BLaER1 treated with 17β-estradiol and CSF1 and Interleukin-3, amounts not matched to agents 10 nM and 100 nM (cell line): Measurements from ENCODE around the gene CD3D.
A peak's percentile ranks its signal among the peaks of the same experiment; 100 is the strongest.

Experiments
- H3K27ac ChIP-seq, 11 experiments: shearing (Covaris generic); formaldehyde crosslinking; 2 replicates each; pipeline ENCODE4 v1.8.1; 2022
- H3K27me3 ChIP-seq, 11 experiments: shearing (Covaris generic); formaldehyde crosslinking; 2 replicates each; pipeline ENCODE4 v1.8.1; 2022
- H3K36me3 ChIP-seq, 11 experiments: shearing (Covaris generic); formaldehyde crosslinking; 2 replicates each; pipeline ENCODE4 v1.8.1; 2022
- H3K4me1 ChIP-seq, 10 experiments: shearing (Covaris generic); formaldehyde crosslinking; 2 replicates each; pipeline ENCODE4 v1.8.1; 2022
- H3K4me2 ChIP-seq, 11 experiments: shearing (Covaris generic); formaldehyde crosslinking; 2 replicates each; pipeline ENCODE4 v1.8.1; 2022
- H3K4me3 ChIP-seq, 10 experiments: shearing (Covaris generic); formaldehyde crosslinking; 2 replicates each; pipeline ENCODE4 v1.8.1; 2022
- H3K9ac ChIP-seq, 11 experiments: shearing (Covaris generic); formaldehyde crosslinking; 2 replicates each; pipeline ENCODE4 v1.8.1; 2022
- H3K9me3 ChIP-seq, 11 experiments: shearing (Covaris generic); formaldehyde crosslinking; replicated peaks in 1 of 11; 2 replicates each; pipeline ENCODE4 v1.8.1; 2022
- H4K20me1 ChIP-seq, 11 experiments: shearing (Covaris generic); formaldehyde crosslinking; 2 replicates each; pipeline ENCODE4 v1.8.1; 2022
- Cebpa-rat ChIP-seq, 11 experiments: shearing (Covaris generic); IDR thresholded peaks; 2 replicates each; pipeline ENCODE4 v1.8.1; 2022

CD3D gene

DNA sequence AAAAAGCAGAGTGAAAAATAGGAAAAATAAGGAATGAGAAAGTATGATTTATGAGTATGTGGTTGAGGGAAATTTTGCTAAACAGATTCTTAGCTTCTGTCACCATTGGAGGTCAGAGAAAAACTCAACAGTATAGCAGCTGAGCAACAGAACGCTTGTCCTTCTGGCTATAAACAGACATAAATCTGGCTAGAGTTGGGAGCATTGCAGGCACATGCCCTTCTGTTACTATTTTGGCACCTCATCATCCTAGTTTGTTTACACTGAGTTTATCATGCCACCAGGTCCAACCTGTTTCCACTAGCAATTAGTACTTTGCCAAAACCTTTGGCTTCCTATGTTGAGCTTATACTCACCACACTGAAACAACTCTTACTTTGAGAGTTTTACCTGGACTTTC is 23.8 kb upstream of the CD3D start:
- H3K4me2 ChIP-seq = no peak overlapping the region
- H3K36me3 ChIP-seq = peaks cover 69 to 88% (median 81%) of the 10 kb centered on the region in 11 experiments
- H4K20me1 ChIP-seq = peaks cover 0 to 42% (median 23%) of the 10 kb centered on the region in 11 experiments; a peak in 11 of 22 replicates
- H3K4me3 ChIP-seq = no peak overlapping the region
- H3K9ac ChIP-seq = no peak overlapping the region
- H3K4me1 ChIP-seq = peaks cover 0 to 15% (median 2%) of the 10 kb centered on the region in 10 experiments; a peak in 13 of 20 replicates
- H3K9me3 ChIP-seq = no peaks in the 10 kb centered on the region
- no peaks in the 10 kb centered on the region for H3K27me3 ChIP-seq
- H3K27ac ChIP-seq = no peak overlapping the region
- no peak for TF ChIP-seq Cebpa-rat (IDR thresholded peaks at IDR 0.05)

DNA sequence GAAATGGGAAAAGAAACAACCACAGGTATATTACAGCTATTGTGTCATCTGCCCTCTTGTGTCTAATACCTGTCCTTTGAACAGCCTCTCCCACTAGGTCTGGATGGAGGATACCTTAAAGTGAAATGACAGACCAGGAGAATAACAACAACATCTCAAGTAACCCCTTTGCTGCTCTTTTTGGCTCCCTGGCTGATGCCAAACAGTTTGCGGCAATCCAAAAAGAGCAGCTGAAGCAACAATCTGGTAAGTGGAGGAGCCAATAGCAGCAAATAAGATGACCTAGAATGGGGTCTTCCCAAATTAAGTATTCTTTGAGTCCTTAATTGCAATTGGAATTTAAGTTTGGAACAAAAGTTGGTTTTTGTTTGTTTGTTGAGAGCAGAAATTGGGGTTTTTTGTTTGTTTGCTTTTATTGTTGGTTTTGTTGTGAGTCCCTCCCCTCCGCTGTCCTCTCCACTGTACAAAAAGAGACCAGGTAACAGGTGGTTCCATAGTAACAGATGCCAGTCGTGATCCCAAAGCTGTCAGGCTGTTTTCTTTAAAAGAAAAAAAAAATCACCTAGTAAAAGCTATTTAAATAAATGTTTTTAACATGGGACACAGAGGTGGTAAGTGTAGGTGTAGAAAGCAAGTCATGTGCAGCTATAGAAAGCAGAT is 22.6 kb upstream of the CD3D start:
- Histone ChIP-seq H3K4me3 (no peak overlapping the region), H3K27ac (no peak overlapping the region), H4K20me1 (peaks cover 0 to 42% (median 23%) of the 10 kb centered on the region in 11 experiments; a peak in 11 of 22 replicates), H3K4me2 (no peak overlapping the region), H3K9me3 (no peaks in the 10 kb centered on the region), H3K27me3 (no peaks in the 10 kb centered on the region), H3K9ac (no peak overlapping the region; a peak in 1 of 22 replicates), H3K4me1 (peaks cover 10 to 27% (median 14%) of the 10 kb centered on the region in 10 experiments), H3K36me3 (peaks cover 57 to 76% (median 69%) of the 10 kb centered on the region in 11 experiments)
- no peak for TF ChIP-seq Cebpa-rat (IDR thresholded peaks at IDR 0.05)

DNA sequence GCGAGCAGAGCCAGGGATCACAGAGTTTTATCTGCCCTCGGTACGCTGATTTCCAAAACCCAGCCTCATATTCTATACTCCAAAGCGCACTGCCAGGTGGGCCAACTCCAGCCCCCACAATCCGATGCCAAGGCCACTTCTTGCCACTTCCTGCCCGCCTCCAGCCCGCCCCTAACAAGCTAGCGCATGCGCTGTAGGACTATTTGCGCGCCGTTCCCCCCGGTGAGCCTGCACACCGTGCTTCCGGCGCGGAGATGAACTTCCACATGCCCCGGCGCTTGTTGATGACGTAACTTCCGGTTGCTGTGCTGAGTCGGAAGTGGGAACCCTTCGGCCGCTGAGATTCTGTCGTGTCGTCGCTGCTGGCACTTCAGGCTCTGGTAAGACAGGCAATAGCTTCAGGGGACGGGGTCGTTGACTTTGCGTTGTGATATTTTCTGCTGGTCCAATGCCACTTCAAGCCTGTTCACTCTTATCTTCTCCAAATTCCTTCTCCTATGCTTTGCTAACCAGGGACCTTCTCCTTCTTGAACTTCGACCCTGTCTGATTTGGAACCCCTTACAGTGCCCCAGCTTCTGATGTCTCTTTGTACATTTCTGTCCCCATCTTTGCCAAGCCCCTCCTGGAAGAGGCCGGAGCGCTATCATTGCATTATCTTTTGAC is 16.9 kb upstream of the CD3D start, which contains the start of gene UBE4A:
Gene UBE4A, plus strand, starts transcription at position 306 of the 664 bp plus-strand sequence. CDS start 5,481 bp downstream, outside the sequence.
- Histone ChIP-seq H3K27me3 (no peaks in the 10 kb centered on the region), H3K27ac (peak within 1 kb of the TSS; percentile 39 to 83 (median 75)), H3K4me3 (peak within 1 kb of the TSS; percentile 76 to 94 (median 88)), H3K4me1 (peaks cover 12 to 28% (median 16%) of the 10 kb centered on the region in 10 experiments), H3K4me2 (peak within 1 kb of the TSS; percentile 78 to 98 (median 91)), H3K9me3 (no peaks in the 10 kb centered on the region), H3K9ac (peak within 1 kb of the TSS; percentile 75 to 91 (median 84)), H3K36me3 (peaks cover 2 to 19% (median 13%) of the 10 kb centered on the region in 11 experiments; a peak in 19 of 22 replicates), H4K20me1 (peaks cover 0 to 37% (median 18%) of the 10 kb centered on the region in 11 experiments; a peak in 11 of 22 replicates)
- peak in 3 of 11 experiments; percentile 29 to 68 (median 53); a peak in 3 of 22 replicates for TF ChIP-seq Cebpa-rat (IDR thresholded peaks at IDR 0.05)

DNA sequence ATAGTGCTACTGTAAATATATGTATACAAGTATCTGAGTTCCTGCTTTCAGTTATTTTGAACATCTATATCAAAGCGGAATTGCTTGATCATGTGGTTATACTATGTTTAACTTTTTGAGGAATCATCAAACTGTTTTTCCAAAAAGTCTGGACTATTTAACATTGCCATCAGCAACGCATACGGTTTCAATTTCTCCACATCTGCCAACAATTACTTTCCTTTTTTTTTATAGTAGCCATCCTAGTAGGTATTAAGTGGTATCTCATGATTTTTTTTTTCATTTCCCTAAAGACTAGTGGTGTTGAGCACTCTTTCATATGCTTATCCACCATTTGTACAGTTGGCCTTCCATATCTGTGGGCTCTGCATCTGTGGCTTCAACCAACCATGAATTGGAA is 15.6 kb upstream of the CD3D start:
- Histone ChIP-seq H3K36me3 (peaks cover 0 to 6% (median under 1%) of the 10 kb centered on the region in 11 experiments; a peak in 5 of 22 replicates), H4K20me1 (peaks cover 0 to 24% (median 5%) of the 10 kb centered on the region in 11 experiments; a peak in 9 of 22 replicates), H3K27ac (no peak overlapping the region), H3K9ac (no peak overlapping the region), H3K27me3 (no peaks in the 10 kb centered on the region), H3K4me2 (no peak overlapping the region), H3K4me3 (no peak overlapping the region), H3K9me3 (no peaks in the 10 kb centered on the region), H3K4me1 (peaks cover 12 to 28% (median 16%) of the 10 kb centered on the region in 10 experiments)
- no peak for TF ChIP-seq Cebpa-rat (IDR thresholded peaks at IDR 0.05)

DNA sequence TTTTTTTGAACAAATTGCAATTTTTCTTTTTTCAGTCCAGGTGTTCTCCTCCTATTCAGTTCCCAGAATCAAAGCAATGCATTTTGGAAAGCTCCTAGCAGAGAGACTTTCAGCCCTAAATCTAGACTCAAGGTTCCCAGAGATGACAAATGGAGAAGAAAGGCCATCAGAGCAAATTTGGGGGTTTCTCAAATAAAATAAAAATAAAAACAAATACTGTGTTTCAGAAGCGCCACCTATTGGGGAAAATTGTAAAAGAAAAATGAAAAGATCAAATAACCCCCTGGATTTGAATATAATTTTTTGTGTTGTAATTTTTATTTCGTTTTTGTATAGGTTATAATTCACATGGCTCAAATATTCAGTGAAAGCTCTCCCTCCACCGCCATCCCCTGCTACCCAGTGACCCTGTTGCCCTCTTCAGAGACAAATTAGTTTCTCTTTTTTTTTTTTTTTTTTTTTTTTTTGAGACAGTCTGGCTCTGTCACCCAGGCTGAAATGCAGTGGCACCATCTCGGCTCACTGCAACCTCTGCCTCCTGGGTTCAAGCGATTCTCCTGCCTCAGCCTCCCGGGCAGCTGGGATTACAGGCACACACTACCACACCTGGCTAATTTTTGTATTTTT is 10.7 kb upstream of the CD3D start:
- Histone ChIP-seq H3K27ac (no peak overlapping the region), H4K20me1 (no peaks in the 10 kb centered on the region), H3K4me3 (no peak overlapping the region), H3K4me2 (no peak overlapping the region), H3K9me3 (no peaks in the 10 kb centered on the region), H3K9ac (no peak overlapping the region), H3K27me3 (no peaks in the 10 kb centered on the region), H3K36me3 (no peaks in the 10 kb centered on the region), H3K4me1 (0 out of 20 replicates have a peak, but pooled peaks cover 0 to 5% (median 0%) of the 10 kb centered on the region in 10 experiments)
- no peak for TF ChIP-seq Cebpa-rat (IDR thresholded peaks at IDR 0.05)

DNA sequence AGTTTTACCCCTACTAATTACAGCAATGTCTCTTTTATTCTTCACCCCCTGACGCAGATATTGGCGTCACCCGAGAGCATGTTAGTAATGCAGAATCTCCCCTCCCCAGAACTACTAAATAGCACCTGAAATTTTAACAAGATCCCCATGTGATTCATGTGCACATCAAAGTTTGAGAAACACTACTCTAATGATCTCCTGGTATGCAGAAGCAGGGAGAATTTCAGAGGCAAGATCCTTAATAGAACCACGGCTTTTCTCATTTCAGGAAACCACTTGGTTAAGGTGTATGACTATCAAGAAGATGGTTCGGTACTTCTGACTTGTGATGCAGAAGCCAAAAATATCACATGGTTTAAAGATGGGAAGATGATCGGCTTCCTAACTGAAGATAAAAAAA is 7.0 kb upstream of the CD3D start:
- TF ChIP-seq Cebpa-rat (IDR thresholded peaks at IDR 0.05) = no peak
- Histone ChIP-seq H4K20me1 (no peaks in the 10 kb centered on the region), H3K27me3 (no peaks in the 10 kb centered on the region), H3K4me3 (no peak overlapping the region), H3K27ac (no peak overlapping the region), H3K4me1 (0 out of 20 replicates have a peak, but pooled peaks cover 0 to 5% (median 0%) of the 10 kb centered on the region in 10 experiments), H3K4me2 (no peak overlapping the region), H3K9ac (no peak overlapping the region), H3K36me3 (no peaks in the 10 kb centered on the region), H3K9me3 (no peaks in the 10 kb centered on the region)

DNA sequence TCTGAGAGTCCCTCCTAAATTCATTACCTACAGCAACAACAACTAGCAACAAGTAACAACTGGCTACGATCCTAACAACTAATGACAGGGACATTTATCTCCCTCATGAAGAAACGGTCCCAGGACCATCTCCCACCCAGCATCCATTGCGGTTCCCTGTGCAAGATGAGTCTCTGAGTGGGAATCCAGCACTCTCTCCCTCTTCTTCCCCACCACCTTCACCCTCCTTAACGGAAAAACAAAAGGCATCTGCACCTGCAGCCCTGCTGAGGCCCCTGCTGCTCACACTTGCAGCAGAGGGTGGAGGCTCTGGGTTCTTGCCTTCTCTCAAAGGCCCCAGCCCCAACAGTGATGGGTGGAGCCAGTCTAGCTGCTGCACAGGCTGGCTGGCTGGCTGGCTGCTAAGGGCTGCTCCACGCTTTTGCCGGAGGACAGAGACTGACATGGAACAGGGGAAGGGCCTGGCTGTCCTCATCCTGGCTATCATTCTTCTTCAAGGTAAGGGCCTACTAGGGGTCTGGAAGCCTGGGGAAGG is 1.5 kb upstream of the CD3D start, which contains the start of gene CD3G:
Gene CD3G, plus strand, starts transcription at position 364 of the 535 bp plus-strand sequence. Its CDS starts 80 bp downstream, at position 444.
- H3K36me3 ChIP-seq = no peaks in the 10 kb centered on the region
- H3K4me3 ChIP-seq = no peak within 1 kb of the TSS
- H3K4me1 ChIP-seq = peaks cover 0 to 3% (median under 1%) of the 10 kb centered on the region in 10 experiments; a peak in 7 of 20 replicates
- H3K9me3 ChIP-seq = no peaks in the 10 kb centered on the region
- no peaks in the 10 kb centered on the region for H3K27me3 ChIP-seq
- H3K9ac ChIP-seq = no peak within 1 kb of the TSS
- H3K4me2 ChIP-seq = no peak within 1 kb of the TSS
- no peak within 1 kb of the TSS for H3K27ac ChIP-seq
- no peaks in the 10 kb centered on the region for H4K20me1 ChIP-seq
- TF ChIP-seq Cebpa-rat (IDR thresholded peaks at IDR 0.05) = no peak

DNA sequence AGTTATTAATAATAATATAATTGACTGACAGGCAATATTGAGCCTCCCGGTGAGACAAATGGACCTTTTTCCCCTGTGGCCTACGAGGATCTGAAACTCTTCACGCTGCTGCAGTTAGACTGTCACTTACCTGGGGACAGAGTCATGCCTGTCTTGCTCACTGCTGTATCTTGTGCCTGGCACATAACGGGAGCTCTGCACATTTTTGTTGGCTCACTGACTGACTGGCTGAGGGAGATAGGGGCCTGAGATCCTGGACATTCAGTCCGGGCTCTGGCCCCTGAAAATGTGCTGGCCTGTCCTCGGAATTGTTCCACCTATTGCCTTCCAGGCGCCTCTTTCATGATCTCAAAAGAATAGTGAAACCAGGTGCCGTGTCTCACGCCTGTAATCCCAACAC is 743 bp upstream of the CD3D start:
- Histone ChIP-seq H4K20me1 (no peaks in the 10 kb centered on the region), H3K27me3 (no peaks in the 10 kb centered on the region), H3K9ac (no peak overlapping the region), H3K4me2 (no peak overlapping the region), H3K4me1 (peaks cover 7 to 11% (median 8%) of the 10 kb centered on the region in 10 experiments; a peak in 18 of 20 replicates), H3K36me3 (no peaks in the 10 kb centered on the region), H3K4me3 (no peak overlapping the region), H3K27ac (no peak overlapping the region), H3K9me3 (no peaks in the 10 kb centered on the region)
- no peak for TF ChIP-seq Cebpa-rat (IDR thresholded peaks at IDR 0.05)
